CD8-positive, alpha-beta memory T cell (primary cell): Measurements from ENCODE around the gene MACC1. TPM values are rescaled to one million over a fixed set of nuclear protein-coding genes. Genes with fewer than 3 reads are reported as not detected.

Experiments
- CTCF ChIA-PET: fragments of 350-600 bp; sonication (Branson Sonifier 250); formaldehyde crosslinking; loops from one replicate; lab custom pipeline; 2021; ENCODE audit warnings: antibody characterized with exemption; lab: Charles Lee
- POLR2A ChIA-PET: fragments of 350-600 bp; sonication (Branson Sonifier 250); formaldehyde crosslinking; loops from one replicate; lab custom pipeline; 2021; ENCODE audit warnings: antibody characterized with exemption; lab: Charles Lee
- DNase-seq, 5 donors: peaks; one replicate each; pipeline versions ENCODE4 v3.0.0 to v3.0.0-alpha.2; 2020 to 2022; ENCODE audit warnings: mixed read lengths in 1 of 5
- H3K27ac ChIP-seq: one replicate; pipeline ENCODE4 v1.7.0; 2013; ENCODE audit warnings: low read depth, mild to moderate bottlenecking, low read length, moderate library complexity
- H3K27me3 ChIP-seq: 2 replicates; pipeline ENCODE4 v1.7.0; 2013; ENCODE audit warnings: low read length, mild to moderate bottlenecking; ENCODE audit not compliant: insufficient read depth, poor library complexity, severe bottlenecking
- H3K36me3 ChIP-seq: 2 replicates; pipeline ENCODE4 v1.7.0; 2013; ENCODE audit warnings: mild to moderate bottlenecking, low read length, moderate library complexity; ENCODE audit not compliant: insufficient read depth
- H3K4me1 ChIP-seq: 2 replicates; pipeline ENCODE4 v1.7.0; 2013; ENCODE audit warnings: mild to moderate bottlenecking, low read length, moderate library complexity; ENCODE audit not compliant: insufficient read depth
- H3K4me3 ChIP-seq: 2 replicates; pipeline ENCODE4 v1.7.0; 2013; ENCODE audit warnings: mild to moderate bottlenecking, low read length
- H3K9me3 ChIP-seq: 2 replicates; pipeline ENCODE4 v1.7.0; 2013; ENCODE audit warnings: mild to moderate bottlenecking, low read length
- H3K27ac Mint-ChIP-seq, 8 donors: one replicate each; pipeline ENCODE4 v1.8.0; 2020 to 2021; ENCODE audit warnings: mixed read lengths in 8 of 8, mild to moderate bottlenecking in 6 of 8, inconsistent platforms in 3 of 8, moderate library complexity in 3 of 8
- H3K27me3 Mint-ChIP-seq, 2 donors: one replicate each; pipeline ENCODE4 v1.8.0; 2020 to 2021; ENCODE audit warnings: mixed read lengths in 2 of 2, mild to moderate bottlenecking in 1 of 2, moderate library complexity in 1 of 2
- H3K36me3 Mint-ChIP-seq, 3 donors: one replicate each; pipeline ENCODE4 v1.8.0; 2020 to 2021; ENCODE audit warnings: mixed read lengths in 3 of 3, inconsistent platforms in 1 of 3, mild to moderate bottlenecking in 1 of 3
- H3K4me1 Mint-ChIP-seq, 3 donors: one replicate each; pipeline ENCODE4 v1.8.0; 2020 to 2021; ENCODE audit warnings: mixed read lengths in 3 of 3, inconsistent platforms in 1 of 3, mild to moderate bottlenecking in 1 of 3
- H3K4me3 Mint-ChIP-seq, 7 donors: one replicate each; pipeline ENCODE4 v1.8.0; 2020 to 2021; ENCODE audit warnings: mixed read lengths in 7 of 7, mild to moderate bottlenecking in 6 of 7, moderate library complexity in 4 of 7, inconsistent platforms in 2 of 7
- H3K9me3 Mint-ChIP-seq, 5 donors: one replicate each; pipeline ENCODE4 v1.8.0; 2020 to 2022; ENCODE audit warnings: mixed read lengths in 5 of 5, mild to moderate bottlenecking in 3 of 5, moderate library complexity in 2 of 5, inconsistent platforms in 1 of 5
- polyA plus RNA-seq: library from polyadenylated mRNA; unstranded; fragments of 300-500 nt; fragmentation: Illumina TruSeq; gene quantifications from one replicate; pipeline ENCODE4 v1.2.3, GENCODE V29; 2021
- total RNA-seq, 2 experiments: library from RNA; stranded (reverse); gene quantifications; one replicate each; pipeline ENCODE4 v1.2.3, GENCODE V29; 2021

The MACC1 gene
- total and polyA plus RNA-seq, 3 experiments from 2014 or later: 0.08 to 0.86 (median 0.37) TPM

GRCh38 chr7:20089431-20089830 lies 127.8 kb downstream of the MACC1 start:
- peaks cover 0 to 3% of the 10 kb centered on the region in 2 donors for H3K27me3 Mint-ChIP-seq
- Histone ChIP-seq H3K4me1 (no peaks in the 10 kb centered on the region), H3K4me3 (no peak overlapping the region), H3K9me3 (no peaks in the 10 kb centered on the region), H3K27ac (no peak overlapping the region), H3K36me3 (no peaks in the 10 kb centered on the region), H3K27me3 (no peaks in the 10 kb centered on the region)
- ChIA-PET POLR2A (no interaction called here), CTCF (no interaction called here)
- peaks cover 5 to 15% (median 13%) of the 10 kb centered on the region in 5 donors for H3K9me3 Mint-ChIP-seq
- no peaks in the 10 kb centered on the region for H3K4me1 Mint-ChIP-seq
- H3K27ac Mint-ChIP-seq: no peak overlapping the region
- no peaks in the 10 kb centered on the region for H3K36me3 Mint-ChIP-seq
- no peak for DNase-seq
- H3K4me3 Mint-ChIP-seq: no peak overlapping the region

DNA sequence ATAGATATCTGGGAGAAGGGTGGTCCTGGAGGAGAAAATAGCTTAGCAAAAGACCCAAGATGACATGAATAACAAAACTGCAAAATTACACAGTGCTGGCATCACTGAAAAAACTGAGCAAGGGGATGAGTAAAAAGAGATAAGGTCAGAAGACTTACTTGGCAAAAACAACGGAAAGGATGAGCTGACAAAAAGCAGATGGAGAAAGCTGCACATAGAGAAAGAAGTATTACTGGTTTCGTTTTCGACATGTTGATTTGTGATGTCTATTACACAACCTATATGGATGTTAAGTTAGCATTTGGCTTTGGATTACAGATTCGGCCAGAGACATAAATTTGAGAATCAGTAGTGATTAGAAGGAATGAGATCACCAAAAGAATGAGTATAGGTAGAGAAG lies 132.1 kb downstream of the MACC1 start:
- Histone ChIP-seq H3K27ac (no peak overlapping the region), H3K27me3 (no peaks in the 10 kb centered on the region), H3K4me3 (no peak overlapping the region), H3K36me3 (no peaks in the 10 kb centered on the region), H3K9me3 (no peaks in the 10 kb centered on the region), H3K4me1 (no peaks in the 10 kb centered on the region)
- H3K9me3 Mint-ChIP-seq: peaks cover 0 to 4% (median 2%) of the 10 kb centered on the region in 5 donors
- no peak overlapping the region for H3K4me3 Mint-ChIP-seq
- ChIA-PET CTCF (no interaction called here), POLR2A (no interaction called here)
- H3K36me3 Mint-ChIP-seq: no peaks in the 10 kb centered on the region
- H3K4me1 Mint-ChIP-seq: no peaks in the 10 kb centered on the region
- DNase-seq: no peak
- H3K27ac Mint-ChIP-seq: no peak overlapping the region
- H3K27me3 Mint-ChIP-seq: peaks cover 0 to 2% of the 10 kb centered on the region in 2 donors

Other genes with a start within 250 kb of the MACC1 start
- under 1 TPM; 0.11 to 0.27 TPM for gene ITGB8, start 113.5 kb upstream of the MACC1 start, total RNA-seq
- gene ITGB8, start 113.5 kb upstream of the MACC1 start, polyA plus RNA-seq: not detected